ENCODE data around the gene LPIN1. TPM values are rescaled to one million over a fixed set of nuclear protein-coding genes. Genes with fewer than 3 reads are reported as not detected.

Gene LPIN1
- total and polyA plus RNA-seq, 2 of the 8 experiments (the other 6 are each of a cell fraction or from before 2014, with no cell fraction given), result 4.3 to 9.8 TPM

- Histone ChIP-seq H3K27ac (ENCODE audit: low read depth, low read length) (no peak overlapping the region), H4K20me1 (replicated peaks in 1 of 2; ENCODE audit: control insufficient read depth in 1 of 2, insufficient read depth in 2 of 2, low read length in 2 of 2) (no peaks in the 10 kb centered on the region), H2BK5ac (ENCODE audit: low read depth, low read length) (no peak overlapping the region), H4K5ac (ENCODE audit: insufficient read length, low read depth, low read length) (no peak overlapping the region), H2BK120ac (replicated peaks; ENCODE audit: low read depth, low read length) (no peak overlapping the region), H3K79me2 (ENCODE audit: control insufficient read depth in 1 of 2, insufficient read depth in 2 of 2, low read length in 2 of 2) (no peaks in the 10 kb centered on the region), H3K4me2 (ENCODE audit: insufficient read depth in 1 of 2, low read depth in 2 of 2, low read length in 2 of 2) (no peak overlapping the region), H3K14ac (ENCODE audit: insufficient read length) (no peak overlapping the region), H3K56ac (replicated peaks; ENCODE audit: insufficient read length, low read depth, low read length) (no peak overlapping the region), H3K23me2 (ENCODE audit: low read depth, low read length) (no peaks in the 10 kb centered on the region), H3K4me1 (replicated peaks in 1 of 4; ENCODE audit: control insufficient read depth in 3 of 4, insufficient read depth in 4 of 4, low read length in 3 of 4) (no peaks in the 10 kb centered on the region), H4K91ac (replicated peaks; ENCODE audit: insufficient read length, low read length) (no peak overlapping the region), H2BK15ac (ENCODE audit: low read length) (no peak overlapping the region), H2BK12ac (ENCODE audit: low read depth, low read length) (no peak overlapping the region), H3K23ac (ENCODE audit: insufficient read length) (no peak overlapping the region), H2BK20ac (ENCODE audit: low read length) (no peak overlapping the region), H4K8ac (ENCODE audit: extremely low read depth, insufficient read depth, low read length) (no peak overlapping the region; the same call in 1 of the 2 replicates), H3K18ac (ENCODE audit: extremely low read depth, low read length) (no peak overlapping the region), H3K9ac (replicated peaks in 1 of 4; ENCODE audit: extremely low read depth in 1 of 4, low read depth in 3 of 4, low read length in 3 of 4) (no peak overlapping the region), H2AFZ (ENCODE audit: low read length) (no peak overlapping the region), H3K36me3 (ENCODE audit: control insufficient read depth in 2 of 4, insufficient read depth in 4 of 4, low read length in 3 of 4) (peaks cover 0 to 19% (median 1%) of the 10 kb centered on the region in 4 experiments; a peak in 5 of 8 replicates), H3K27me3 (replicated peaks in 1 of 4; ENCODE audit: control insufficient read depth in 3 of 4, extremely low read depth in 1 of 4, insufficient read depth in 3 of 4, low read length in 3 of 4) (no peaks in the 10 kb centered on the region), H2AK5ac (ENCODE audit: low read depth, low read length) (no peak overlapping the region), H3K79me1 (ENCODE audit: low read depth, low read length) (no peaks in the 10 kb centered on the region), H3K4me3 (ENCODE audit: extremely low read depth in 1 of 4, insufficient read depth in 2 of 4, low read depth in 3 of 4, low read length in 4 of 4) (no peak overlapping the region), H3K9me3 (ENCODE audit: insufficient read depth in 2 of 2, low read depth in 1 of 2, low read length in 1 of 2) (no peaks in the 10 kb centered on the region), H3K4ac (replicated peaks; ENCODE audit: insufficient read length, low read depth, low read length) (no peak overlapping the region)
- ChIA-PET POLR2A (ENCODE audit: partially characterized antibody) (no interaction called here), CTCF (ENCODE audit: partially characterized antibody) (interaction anchor here (0.6 to 0.9 kb wide), 3 partner anchors 12 to 193 kb away, joined by 3 to 4 read pairs (median 3); no protein-coding TSS in a partner anchor)
- FAIRE-seq (no peak), DNase-seq (ENCODE audit: low read depth in 1 of 2, low spot score in 2 of 2) (no peak)
- WGBS, 2 experiments (ENCODE audit: extremely low coverage in 1 of 2, insufficient coverage in 1 of 2, insufficient read length in 1 of 2, insufficient replicate concordance in 2 of 2, low coverage in 1 of 2, low lambda C conversion rate in 2 of 2, missing lambda C conversion rate in 1 of 2), result 89% methylated on average over 18 of the region's 18 CpGs; no CpG with 5 or more reads in 1 of the 2 experiments
- TF ChIP-seq KDM1A (IDR thresholded peaks at IDR 0.05; ENCODE audit: borderline replicate concordance, low read length) (no peak), EZH2 (IDR thresholded peaks at IDR 0.05; ENCODE audit: low read depth, low read length, severe bottlenecking) (no peak), ASH2L (IDR thresholded peaks at IDR 0.05; ENCODE audit: low read length) (no peak), JUND (IDR thresholded peaks at IDR 0.05; ENCODE audit: low read length) (no peak), PHF8 (conservative IDR thresholded peaks at IDR 0.05; ENCODE audit: low read depth, low read length) (no peak), TCF12 (IDR thresholded peaks at IDR 0.05; ENCODE audit: low read depth, low read length) (no peak), MAX (IDR thresholded peaks at IDR 0.05) (no peak), ATF2 (IDR thresholded peaks at IDR 0.05; ENCODE audit: low read length) (no peak), NRF1 (IDR thresholded peaks at IDR 0.05; ENCODE audit: low read depth, low read length) (no peak)
Observed at GRCh38 chr2:11796190-11797171, 50.0 kb downstream of the LPIN1 start.

All from H1 (cell line).